ENCODE data around the gene UNK.

- TF ChIP-seq CTCF (IDR thresholded peaks at IDR 0.05): no peak
- no peak for TF ChIP-seq IRF1 (CRISPR knock-in tag; IDR thresholded peaks at IDR 0.05)
- TF ChIP-seq TEAD4 (CRISPR knock-in tag; IDR thresholded peaks at IDR 0.05): no peak
- TF ChIP-seq MLX (CRISPR knock-in tag; IDR thresholded peaks at IDR 0.05): no peak
- TF ChIP-seq ZNF138 (CRISPR knock-in tag; conservative IDR thresholded peaks at IDR 0.05): no peak
- TF ChIP-seq TEAD1 (CRISPR knock-in tag; IDR thresholded peaks at IDR 0.05): no peak
- TF ChIP-seq NR3C1 (CRISPR knock-in tag; conservative IDR thresholded peaks at IDR 0.05; ENCODE audit: low read depth): no peak
- no peak for TF ChIP-seq E2F1 (CRISPR knock-in tag; IDR thresholded peaks at IDR 0.05)
- no peak for TF ChIP-seq MYBL2 (CRISPR knock-in tag; IDR thresholded peaks at IDR 0.05)
- TF ChIP-seq FOXJ3 (CRISPR knock-in tag; IDR thresholded peaks at IDR 0.05; ENCODE audit: borderline replicate concordance): no peak
These were observed 35.8 kb downstream of the UNK start for GRCh38 chr17:75820094-75821080.

Measured in WTC11 (cell line).